DND-41 (cell line): Measurements from ENCODE around the gene WDR88.

Experiments
- ATAC-seq: fragments of 200-7000 bp; cut with Tn5 transposase; 3 replicates; pipeline ENCODE4 v1.9.1; 2021; ENCODE audit warnings: low read depth; ENCODE audit not compliant: insufficient read depth
- DNase-seq: peaks from one replicate; pipeline ENCODE4 v3.0.0-alpha.2; 2020
- H2AFZ ChIP-seq: 2 replicates; pipeline ENCODE4 v1.6.0; 2012; ENCODE audit warnings: low read depth, low read length
- H3K27ac ChIP-seq: 2 replicates; pipeline ENCODE4 v1.5.1; 2012; ENCODE audit warnings: low read length, inconsistent platforms
- H3K27me3 ChIP-seq: fragments of 200-600 bp; sonication (generic); 2 replicates; pipeline ENCODE4 v1.6.0; 2012; ENCODE audit warnings: low read length, mild to moderate bottlenecking, inconsistent platforms; ENCODE audit not compliant: insufficient read depth, poor library complexity
- H3K36me3 ChIP-seq: 2 replicates; pipeline ENCODE4 v1.5.1; 2012; ENCODE audit warnings: low read length, inconsistent platforms; ENCODE audit not compliant: insufficient read depth
- H3K4me1 ChIP-seq: 2 replicates; pipeline ENCODE4 v1.5.1; 2012; ENCODE audit warnings: mild to moderate bottlenecking, low read length; ENCODE audit not compliant: insufficient read depth
- H3K4me2 ChIP-seq: 2 replicates; pipeline ENCODE4 v1.6.0; 2012; ENCODE audit warnings: mild to moderate bottlenecking, moderate library complexity, low read length, inconsistent platforms; ENCODE audit not compliant: insufficient read depth
- H3K4me3 ChIP-seq, 2 experiments: fragments of 200-600 bp in 1 of 2; shearing (Covaris generic) in 1 of 2; 2 replicates each; pipeline ENCODE4 v1.5.1; 2012 to 2016; ENCODE audit warnings: inconsistent platforms in 2 of 2, low read length in 2 of 2, mild to moderate bottlenecking in 2 of 2, low read depth in 1 of 2, moderate library complexity in 1 of 2
- H3K79me2 ChIP-seq: 2 replicates; pipeline ENCODE4 v1.6.0; 2012; ENCODE audit warnings: low read length, inconsistent platforms; ENCODE audit not compliant: insufficient read depth
- H3K9ac ChIP-seq: 2 replicates; pipeline ENCODE4 v1.6.0; 2012; ENCODE audit warnings: low read depth, mild to moderate bottlenecking, inconsistent platforms, low read length, moderate library complexity
- H3K9me3 ChIP-seq: 2 replicates; pipeline ENCODE4 v1.5.1; 2012; ENCODE audit warnings: low read length, moderate library complexity, mild to moderate bottlenecking, inconsistent platforms; ENCODE audit not compliant: insufficient read depth, severe bottlenecking
- H4K20me1 ChIP-seq: 2 replicates; pipeline ENCODE4 v1.6.0; 2012; ENCODE audit warnings: low read length; ENCODE audit not compliant: insufficient read depth
- CTCF ChIP-seq: IDR thresholded peaks from 2 replicates; pipeline ENCODE4 v1.5.1; 2012; ENCODE audit warnings: borderline replicate concordance, low read length, moderate library complexity, mild to moderate bottlenecking; ENCODE audit not compliant: poor library complexity, severe bottlenecking; ENCODE audit errors: extremely low read depth
- EZH2 ChIP-seq: IDR thresholded peaks from 3 replicates; pipeline ENCODE4 v1.6.1; 2012; ENCODE audit warnings: borderline replicate concordance, low read depth, mild to moderate bottlenecking, moderate library complexity, low read length, inconsistent platforms; ENCODE audit not compliant: severe bottlenecking

Gene WDR88

GRCh38 chr19:33111587-33111986 is 20.3 kb upstream of the WDR88 start:
- no peaks in the 10 kb centered on the region for H3K4me1 ChIP-seq
- no peak overlapping the region for H3K4me3 ChIP-seq
- DNase-seq (no peak), ATAC-seq (no peak)
- no peak overlapping the region for H3K9ac ChIP-seq
- H3K27me3 ChIP-seq, result no peaks in the 10 kb centered on the region
- no peak overlapping the region for H3K4me2 ChIP-seq
- 0 out of 2 replicates have a peak, but pooled peaks cover 2% of the 10 kb centered on the region for H4K20me1 ChIP-seq
- H2AFZ ChIP-seq, result no peak overlapping the region
- no peaks in the 10 kb centered on the region for H3K79me2 ChIP-seq
- TF ChIP-seq CTCF (no peak), EZH2 (no peak)
- H3K36me3 ChIP-seq, result peaks cover 70% of the 10 kb centered on the region
- H3K27ac ChIP-seq, result no peak overlapping the region
- no peaks in the 10 kb centered on the region for H3K9me3 ChIP-seq

- H3K79me2 ChIP-seq, result no peaks in the 10 kb centered on the region
- no peak overlapping the region for H3K4me2 ChIP-seq
- H4K20me1 ChIP-seq, result no peaks in the 10 kb centered on the region
- H3K4me3 ChIP-seq, result no peak overlapping the region
- no peak for DNase-seq
- no peak overlapping the region for H2AFZ ChIP-seq
- no peak overlapping the region for H3K9ac ChIP-seq
- no peak for TF ChIP-seq CTCF
- H3K27me3 ChIP-seq, result no peaks in the 10 kb centered on the region
- H3K27ac ChIP-seq, result no peak overlapping the region
- no peak for ATAC-seq
- H3K9me3 ChIP-seq, result no peaks in the 10 kb centered on the region
- H3K36me3 ChIP-seq, result peaks cover 60% of the 10 kb centered on the region
- no peaks in the 10 kb centered on the region for H3K4me1 ChIP-seq
Measured at GRCh38 chr19:33114312-33114711, 17.6 kb upstream of the WDR88 start.

GRCh38 chr19:33117501-33117900 is 14.4 kb upstream of the WDR88 start:
- Histone ChIP-seq H3K79me2 (no peaks in the 10 kb centered on the region), H3K27ac (no peak overlapping the region), H4K20me1 (no peaks in the 10 kb centered on the region), H3K4me3 (no peak overlapping the region), H3K9me3 (no peaks in the 10 kb centered on the region), H3K36me3 (peaks cover 37% of the 10 kb centered on the region), H3K4me1 (no peaks in the 10 kb centered on the region), H2AFZ (no peak overlapping the region), H3K9ac (no peak overlapping the region), H3K27me3 (no peaks in the 10 kb centered on the region), H3K4me2 (no peak overlapping the region)
- no peak for ATAC-seq
- TF ChIP-seq CTCF (no peak), EZH2 (no peak)
- DNase-seq, result no peak

- Histone ChIP-seq H3K27ac (no peak overlapping the region), H3K9me3 (no peaks in the 10 kb centered on the region), H3K27me3 (no peaks in the 10 kb centered on the region), H3K79me2 (no peaks in the 10 kb centered on the region), H4K20me1 (no peaks in the 10 kb centered on the region), H3K4me2 (no peak overlapping the region), H2AFZ (no peak overlapping the region), H3K4me1 (no peaks in the 10 kb centered on the region), H3K4me3 (no peak overlapping the region), H3K9ac (no peak overlapping the region), H3K36me3 (peaks cover 31% of the 10 kb centered on the region)
- TF ChIP-seq CTCF, result no peak
- TF ChIP-seq EZH2, result no peak
- ATAC-seq, result no peak
- no peak for DNase-seq
Measured at GRCh38 chr19:33118643-33119042, 13.3 kb upstream of the WDR88 start.
